ENCODE data around the gene ODF4.
"Not testable (repeated sequence)": the region's sequence is repeated elsewhere in the genome, so short reads cannot be mapped to it uniquely, and the experiment has no call there.

ODF4 gene

DNA sequence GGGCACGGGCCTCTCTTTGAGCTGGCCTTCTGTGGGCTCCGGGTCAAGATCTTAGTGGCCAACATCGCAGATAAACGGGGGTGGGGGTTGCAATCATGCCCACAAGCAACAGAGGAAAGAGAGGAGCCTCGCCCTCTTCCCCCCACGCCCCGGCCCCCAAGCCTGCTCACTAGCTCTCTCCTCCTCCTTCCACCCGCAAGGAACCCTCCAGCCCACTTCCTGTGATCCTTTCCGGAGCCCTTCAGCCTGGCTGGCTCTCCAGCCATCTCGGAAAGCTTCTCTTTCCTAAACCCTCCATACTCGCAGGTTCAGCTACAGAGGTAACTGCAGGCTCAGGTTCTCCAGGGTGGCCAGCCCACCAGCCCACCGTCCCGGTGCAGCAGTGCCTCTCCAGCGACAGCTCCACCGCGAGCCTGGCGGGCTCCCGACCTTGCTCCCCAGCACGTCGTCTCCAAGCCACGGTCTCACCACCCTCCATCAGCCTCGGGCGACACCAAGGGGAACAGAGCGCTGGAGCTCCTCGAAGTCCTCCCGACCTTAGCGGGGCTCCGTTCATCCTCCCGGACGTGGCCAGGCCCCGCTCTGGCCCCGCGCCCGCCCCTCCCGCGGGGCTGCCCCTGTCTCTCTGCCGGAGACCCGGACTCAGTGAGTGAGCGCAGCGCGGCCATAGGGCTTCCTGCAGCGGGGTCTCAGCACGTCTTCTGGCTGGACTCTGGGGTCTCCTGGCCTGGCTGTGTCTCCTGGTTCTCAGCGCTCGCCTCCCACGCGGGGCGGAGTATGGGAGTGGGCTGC is 12.9 kb upstream of the ODF4 start:
- no peak for DNase-seq

DNA sequence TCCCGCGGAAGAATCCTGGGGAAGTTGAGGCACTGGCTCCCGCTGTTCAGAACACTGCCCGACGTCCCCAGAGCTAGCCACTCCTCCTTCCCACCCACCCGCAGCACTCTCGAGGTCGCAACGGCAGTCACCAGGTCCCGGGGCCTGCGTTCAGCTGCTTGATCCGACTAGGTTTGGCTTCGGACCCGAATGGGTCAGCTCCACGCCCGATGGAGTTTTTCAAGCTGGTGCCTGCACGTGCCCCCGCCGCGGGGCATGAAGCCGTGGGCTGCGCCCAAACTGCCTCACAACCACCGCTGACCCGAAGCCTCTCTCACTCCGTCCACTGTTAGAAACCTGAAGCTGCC is 12.4 kb upstream of the ODF4 start:
- no peak for DNase-seq

DNA sequence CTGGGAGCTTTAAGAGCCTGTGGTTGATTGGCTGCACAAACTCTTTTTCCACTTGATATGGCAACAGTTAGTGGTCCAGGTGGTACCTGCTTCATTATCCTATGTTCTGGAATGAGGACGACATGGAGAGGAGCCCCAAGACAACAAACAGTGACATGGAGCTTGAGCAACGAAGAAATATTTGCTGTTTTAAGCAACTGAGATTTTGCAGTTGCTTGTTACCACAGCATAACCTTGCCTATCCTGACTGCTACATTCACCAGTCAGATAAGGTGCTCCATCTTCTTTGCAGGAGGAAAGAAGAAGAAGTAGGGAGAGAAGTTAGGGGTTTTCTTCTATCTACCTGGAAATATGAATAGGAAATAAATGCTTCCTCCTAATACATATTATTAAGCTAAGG is 7.5 kb upstream of the ODF4 start:
- no peak for DNase-seq

DNA sequence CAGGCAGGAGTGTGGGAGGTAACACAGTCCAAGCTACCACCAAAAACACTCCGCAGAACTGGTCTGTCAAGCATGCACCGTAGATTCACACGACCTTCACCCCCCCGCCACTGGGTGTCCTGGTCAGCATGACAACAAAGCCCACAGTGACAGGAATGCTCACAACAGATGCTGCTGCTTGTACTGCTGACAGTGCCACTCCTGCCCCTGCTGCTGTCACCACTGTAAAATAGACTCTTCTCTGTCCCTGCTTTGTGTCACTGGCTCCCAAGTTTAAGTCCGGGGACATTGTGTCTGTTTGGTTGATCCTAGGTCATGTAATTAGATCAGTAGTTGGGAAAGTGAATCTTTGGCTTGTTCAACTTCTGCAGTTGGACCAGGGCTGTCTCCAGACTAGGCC is 7.0 kb upstream of the ODF4 start:
- no peak for DNase-seq

DNA sequence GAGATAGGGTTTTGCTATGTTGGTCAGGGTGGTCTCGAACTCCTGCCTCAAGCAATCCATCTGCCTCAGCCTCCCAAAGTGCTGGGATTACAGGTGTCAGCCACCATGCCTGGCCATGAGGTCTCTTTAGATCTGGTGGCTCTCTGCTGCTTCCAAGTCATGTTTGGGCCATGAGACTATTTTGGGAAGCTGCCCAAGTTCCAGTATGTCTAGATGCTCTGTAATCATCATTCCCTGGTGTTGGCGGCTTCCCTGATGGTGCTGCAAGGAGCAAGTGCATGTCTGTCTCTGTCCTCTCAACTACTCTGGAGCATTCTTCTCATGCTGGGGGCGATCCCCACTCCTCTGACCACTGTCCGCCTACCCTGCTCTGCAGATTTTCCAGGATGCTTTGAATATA is 6.4 kb upstream of the ODF4 start:
- no peak for DNase-seq

DNA sequence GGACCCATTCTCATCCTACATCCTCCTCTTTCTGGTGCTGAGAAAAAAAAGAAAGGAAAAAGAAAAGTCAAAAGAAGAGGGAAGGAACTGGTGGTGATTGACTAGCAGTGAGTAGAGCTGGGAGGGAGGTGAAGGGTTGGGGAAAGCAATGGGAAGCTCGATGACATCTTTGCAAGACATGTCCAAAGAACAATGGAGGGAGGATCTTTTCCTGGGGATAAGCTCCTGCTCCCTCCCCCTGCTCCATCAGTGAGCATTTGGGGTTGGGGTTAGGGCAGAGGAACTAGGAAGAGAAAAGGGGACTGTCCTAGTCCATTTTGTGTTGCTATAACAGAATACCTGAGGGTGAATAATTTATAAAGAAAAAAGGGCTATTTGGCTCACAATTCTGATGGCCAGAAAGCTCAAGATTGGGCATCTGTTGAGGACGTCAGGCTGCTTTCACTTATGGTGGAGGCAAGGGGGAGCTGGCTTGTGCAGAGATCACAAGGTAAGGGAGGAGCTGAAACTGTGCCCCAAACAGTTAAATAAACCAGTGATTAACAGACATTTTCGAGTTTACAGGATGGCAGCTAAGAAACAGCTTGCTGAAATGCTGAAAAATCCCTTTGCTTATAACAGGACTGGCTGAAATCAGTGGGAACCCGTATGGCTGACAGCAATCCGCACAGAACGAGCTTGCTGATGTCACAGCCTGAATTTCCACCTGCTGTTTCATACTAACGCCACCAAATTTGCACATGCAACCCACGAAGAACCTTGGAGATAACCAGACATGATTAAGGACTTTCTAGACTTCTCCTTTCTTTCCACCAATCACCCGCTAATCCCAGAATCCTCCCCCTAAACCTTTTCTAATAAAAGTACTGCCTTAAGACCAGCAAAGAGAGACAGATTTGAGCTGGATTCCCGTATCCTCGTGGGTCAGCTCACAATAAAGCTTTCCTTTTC is 1.6 kb upstream of the ODF4 start:
- DNase-seq: no peak

DNA sequence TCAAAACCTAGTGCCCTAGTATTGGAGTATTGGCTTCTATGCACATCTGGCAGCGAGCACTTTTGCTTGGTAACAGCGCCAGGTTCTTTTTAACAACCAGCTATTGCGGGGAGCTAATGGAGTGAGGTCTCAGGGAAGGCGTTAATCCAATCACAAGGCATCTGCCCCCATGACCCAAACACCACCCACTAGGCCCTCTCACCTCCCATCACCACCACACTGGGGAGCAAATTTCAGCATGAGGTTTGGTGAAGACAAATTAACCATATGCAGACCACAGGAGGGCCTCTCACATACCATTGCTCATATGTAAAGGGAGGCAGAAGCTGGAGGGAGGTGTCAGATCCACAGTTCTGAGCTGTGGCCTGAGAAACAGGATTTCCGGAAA is 893 bp upstream of the ODF4 start:
- no peak for DNase-seq

DNA sequence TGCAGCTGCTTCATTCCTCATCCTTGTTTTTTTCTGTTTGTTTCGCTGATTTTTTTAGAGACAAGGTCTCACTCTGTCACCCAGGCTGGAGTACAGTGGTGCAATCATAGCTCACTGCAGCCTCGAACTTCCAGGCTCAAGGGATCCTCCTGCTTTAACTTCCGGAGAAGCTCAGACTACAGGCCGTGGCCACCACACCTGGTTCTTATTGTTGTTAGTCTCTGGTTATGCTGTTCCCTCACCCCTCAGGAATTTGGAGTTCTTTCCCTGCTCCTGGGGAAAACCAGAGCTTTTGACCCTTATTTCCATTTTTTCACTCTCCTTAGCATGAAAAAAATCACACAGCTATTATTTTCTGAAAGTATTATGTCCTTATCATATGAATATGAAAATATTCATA is 1.8 kb downstream of the ODF4 start:
- no peak for DNase-seq

DNA sequence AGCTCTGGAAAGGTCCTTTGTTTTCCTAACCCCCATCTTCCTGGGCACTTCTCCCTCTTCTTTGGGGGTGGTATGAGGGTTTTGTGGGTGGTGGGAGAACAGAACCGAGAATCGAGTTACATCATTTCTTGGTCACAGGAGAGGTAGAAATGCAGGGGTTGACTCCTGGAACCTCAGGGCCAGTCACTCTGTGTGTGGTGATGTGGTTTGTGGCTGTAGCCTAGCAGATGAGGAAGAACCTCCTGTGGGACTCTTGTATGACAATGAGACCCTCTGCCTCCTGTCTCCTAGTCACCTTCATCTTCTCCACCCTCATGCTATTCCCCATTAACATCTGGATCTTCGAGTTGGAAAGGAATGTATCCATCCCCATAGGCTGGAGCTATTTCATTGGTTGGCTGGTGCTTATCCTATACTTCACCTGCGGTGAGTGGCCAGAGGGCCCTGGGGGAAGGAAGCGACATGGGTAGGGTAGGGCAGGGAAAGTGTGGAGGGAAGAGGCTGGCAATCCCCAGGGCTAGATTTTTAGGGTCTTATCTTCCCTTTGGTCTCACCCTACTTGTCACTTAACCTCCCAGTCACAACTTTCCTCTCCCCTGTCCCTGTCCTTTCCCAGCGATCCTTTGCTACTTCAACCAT is 5.5 kb downstream of the ODF4 start:
- DNase-seq: no peak

DNA sequence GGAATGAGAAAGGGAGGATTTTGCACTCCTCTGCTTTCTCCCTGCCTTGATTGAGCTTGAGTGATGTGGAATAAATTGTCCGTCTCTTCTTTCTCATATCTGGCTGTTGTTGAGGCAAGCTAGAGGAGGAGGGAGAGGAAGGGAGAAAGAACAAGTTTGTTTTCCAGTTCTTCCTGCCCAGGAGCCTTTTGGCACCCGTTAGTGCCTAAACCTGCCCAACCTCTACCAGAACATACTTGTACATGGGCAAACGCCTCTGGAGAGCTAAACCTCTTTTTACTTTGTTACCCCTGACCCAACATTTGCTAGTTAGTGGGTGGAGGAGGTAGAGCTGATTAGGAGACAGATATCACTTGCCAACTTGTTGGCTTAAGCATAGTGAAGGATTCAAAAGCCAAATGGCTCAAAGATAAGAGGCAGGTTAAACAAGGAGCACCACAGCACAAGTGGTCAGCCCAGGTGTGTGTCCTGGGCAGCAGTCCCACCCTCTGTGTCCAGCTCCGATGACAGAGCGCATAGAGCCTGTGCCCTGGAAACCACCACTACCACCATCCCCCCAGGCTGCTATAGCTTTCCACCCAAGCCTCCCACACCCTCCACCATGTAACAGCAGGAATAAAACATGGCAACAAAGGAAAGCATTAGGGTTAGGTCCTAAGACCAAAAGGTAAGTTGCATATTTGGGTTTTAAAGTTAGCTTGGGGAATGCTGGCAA is 6.5 kb downstream of the ODF4 start:
- DNase-seq: no peak

DNA sequence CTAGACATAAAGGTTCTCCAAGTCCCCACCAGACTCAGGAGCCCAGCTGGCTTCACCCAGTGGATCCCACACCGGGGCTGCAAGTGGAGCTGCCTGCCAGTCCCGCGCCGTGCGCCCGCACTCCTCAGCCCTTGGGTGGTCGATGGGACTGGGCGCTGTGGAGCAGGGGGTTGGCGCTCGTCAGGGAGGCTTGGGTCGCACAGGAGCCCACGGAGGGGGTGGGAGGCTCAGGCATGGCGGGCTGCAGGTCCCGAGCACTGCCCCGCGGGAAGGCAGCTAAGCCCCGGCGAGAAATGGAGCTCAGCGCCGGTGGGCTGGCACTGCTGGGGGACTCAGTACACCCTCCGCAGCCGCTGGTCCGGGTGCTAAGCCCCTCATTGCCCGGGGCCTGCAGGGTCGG is 7.4 kb downstream of the ODF4 start:
- DNase-seq: not testable (repeated sequence)

DNA sequence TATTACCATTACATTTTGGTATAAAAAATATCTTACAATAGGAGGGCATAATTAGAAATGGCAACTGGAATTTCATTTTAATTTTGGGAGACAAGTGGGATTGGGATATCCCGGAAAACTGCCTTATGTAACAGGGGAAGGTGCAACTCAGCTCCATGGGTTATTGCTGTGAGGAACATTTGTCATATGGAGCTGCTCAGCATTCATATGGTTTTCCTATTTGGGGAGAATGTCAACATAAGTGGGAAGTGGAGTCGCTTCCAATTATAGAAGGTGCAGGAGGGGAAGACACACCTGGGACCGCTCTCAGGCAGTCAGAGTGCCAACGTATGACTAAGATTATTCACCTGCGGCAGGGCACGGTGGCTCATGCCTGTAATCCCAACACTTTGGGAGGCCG is 10.7 kb downstream of the ODF4 start:
- no peak for DNase-seq

DNA sequence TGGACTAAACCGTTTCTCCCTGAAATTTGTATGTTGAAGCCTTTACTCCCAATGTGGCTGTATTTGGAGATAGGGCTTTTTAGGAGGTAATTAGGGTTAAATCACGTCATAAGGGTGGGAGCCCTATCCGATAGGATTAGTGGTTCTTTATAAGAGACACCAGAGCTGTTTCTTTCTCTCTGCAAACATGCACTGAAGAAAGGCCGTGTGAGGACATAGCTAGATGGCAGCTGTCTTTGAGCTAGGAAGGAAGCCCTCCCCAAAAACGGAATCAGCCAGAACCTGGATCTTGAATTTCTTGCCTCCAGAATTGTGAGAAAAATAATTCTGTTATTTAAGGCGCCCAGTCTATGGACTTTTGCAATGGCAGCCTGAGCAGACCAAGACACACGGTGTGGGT is 14.1 kb downstream of the ODF4 start:
- no peak for DNase-seq

DNA sequence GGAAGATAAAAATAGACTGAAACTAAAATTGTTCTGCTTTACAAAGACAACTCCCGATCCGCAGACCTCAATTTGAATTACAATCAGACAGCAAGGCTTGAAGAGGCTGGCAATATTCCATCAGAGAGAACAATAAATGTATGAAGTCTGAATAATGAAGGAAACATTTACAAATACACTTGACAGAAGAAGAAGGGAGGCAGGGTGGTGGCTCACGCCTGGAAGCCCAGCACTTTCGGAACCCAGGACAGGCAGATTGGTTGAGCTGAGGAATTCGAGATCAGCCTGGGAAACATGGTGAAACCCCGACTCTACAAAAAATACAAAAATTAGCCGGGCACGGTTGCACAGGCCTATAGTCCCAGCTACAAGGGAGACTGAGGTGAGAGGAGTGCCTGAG is 14.6 kb downstream of the ODF4 start:
- DNase-seq: no peak

DNA sequence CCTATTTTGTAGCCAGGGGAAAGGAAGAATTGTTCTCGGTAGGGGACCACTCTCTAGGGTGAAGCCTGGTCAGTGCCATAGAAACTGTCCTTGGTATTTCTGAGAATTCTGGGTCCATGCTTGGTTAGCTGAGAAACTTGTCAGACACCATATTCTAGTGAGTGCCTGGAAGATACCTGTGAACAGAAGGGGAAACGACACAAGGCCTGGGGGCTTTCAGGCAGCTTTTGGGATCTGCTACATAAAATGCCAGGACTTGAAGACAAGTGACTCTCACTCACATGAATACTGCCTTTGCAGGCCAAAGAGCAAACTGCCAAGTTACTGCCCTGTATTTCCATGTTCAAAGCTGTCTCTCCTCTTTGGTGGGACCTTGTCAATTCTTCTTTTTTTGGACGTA is 18.3 kb downstream of the ODF4 start:
- DNase-seq: no peak

DNA sequence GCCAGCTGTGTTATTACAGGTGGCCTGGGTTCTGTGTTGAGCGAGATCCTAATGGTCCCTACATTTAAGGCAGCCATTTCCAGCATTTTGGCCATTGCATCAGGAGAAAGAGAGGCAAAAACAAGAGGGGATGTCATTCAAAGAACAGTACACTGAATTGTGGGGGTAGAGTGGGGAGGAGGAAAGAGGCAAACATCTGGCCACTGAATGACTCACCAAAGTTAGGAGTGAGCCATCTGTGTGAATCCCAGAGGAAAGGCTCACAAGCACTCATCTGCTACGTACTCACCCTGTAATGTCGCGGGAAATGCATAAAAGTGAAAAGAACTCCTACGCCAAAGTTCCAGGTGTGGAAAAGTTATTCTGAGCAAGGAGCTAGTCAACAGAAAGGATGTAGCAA is 20.1 kb downstream of the ODF4 start:
- no peak for DNase-seq

DNA sequence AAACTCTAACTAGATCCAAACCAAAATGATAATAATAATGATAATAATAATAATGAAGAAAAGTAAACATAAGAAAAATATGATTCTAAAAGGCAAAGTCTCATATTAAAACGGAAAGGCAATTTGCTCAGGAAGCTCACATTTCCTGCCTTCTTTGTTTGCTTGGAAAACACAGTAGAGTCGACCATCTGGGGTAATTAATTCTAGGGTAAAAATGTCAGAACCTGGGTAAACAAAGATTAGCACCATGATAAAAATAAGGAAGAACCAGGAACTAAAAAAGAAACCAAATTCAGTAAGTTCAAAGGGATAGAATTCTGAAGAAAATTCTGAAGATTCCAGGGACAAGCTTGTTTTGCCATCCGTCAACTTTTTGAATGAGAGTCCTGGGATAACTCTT is 20.6 kb downstream of the ODF4 start:
- no peak for DNase-seq

DNA sequence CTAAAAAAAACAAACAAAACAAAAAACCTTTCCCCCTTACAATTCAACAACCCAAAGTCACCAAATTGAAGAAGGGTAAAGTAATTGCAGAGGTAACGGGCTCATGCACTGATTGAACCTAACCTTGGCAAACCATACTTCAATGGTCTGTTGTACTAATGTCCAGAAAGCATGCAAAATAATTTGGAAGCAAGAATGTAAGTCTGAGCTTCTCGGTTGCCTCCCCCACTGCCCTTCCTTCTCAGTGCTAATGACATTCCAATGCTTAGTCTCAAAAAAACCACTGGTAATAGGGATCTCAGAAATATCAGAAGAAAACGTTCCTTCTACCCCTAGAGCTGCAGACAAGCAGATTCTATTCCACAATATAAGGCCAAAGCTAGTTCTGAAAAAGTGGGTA is 21.1 kb downstream of the ODF4 start:
- DNase-seq: no peak

DNA sequence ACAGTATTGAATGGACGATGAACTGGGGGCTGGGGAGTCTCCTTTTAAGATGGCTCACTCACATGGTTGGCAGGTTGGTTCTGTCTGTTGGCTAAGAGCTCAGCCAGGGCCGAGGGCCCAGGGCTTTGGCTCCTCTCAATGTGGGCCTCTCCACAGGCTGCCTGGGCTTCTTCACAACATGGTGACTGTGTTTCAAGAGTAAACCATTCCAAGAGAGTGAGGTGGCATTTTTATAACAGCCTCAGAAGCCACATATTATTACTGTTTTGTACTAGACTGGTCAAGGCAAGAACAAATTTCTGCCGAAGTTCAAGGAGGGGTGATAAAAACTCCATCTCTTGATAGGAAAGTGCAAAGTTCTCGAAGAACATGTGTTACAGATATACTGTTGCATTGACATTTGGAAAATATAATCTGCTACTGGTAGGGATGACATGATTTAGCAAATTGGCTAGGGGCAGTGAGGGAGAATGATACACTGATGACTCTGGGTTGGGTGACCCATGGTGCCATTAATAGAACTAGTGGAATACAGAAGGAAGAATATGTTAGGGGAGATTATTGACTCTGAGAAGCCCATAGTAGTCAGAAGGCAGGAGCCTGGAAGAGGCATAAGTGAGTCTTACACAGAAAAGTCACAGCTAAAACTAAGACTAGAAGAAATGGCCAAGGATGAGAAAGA is 23.2 kb downstream of the ODF4 start:
- DNase-seq: no peak

DNA sequence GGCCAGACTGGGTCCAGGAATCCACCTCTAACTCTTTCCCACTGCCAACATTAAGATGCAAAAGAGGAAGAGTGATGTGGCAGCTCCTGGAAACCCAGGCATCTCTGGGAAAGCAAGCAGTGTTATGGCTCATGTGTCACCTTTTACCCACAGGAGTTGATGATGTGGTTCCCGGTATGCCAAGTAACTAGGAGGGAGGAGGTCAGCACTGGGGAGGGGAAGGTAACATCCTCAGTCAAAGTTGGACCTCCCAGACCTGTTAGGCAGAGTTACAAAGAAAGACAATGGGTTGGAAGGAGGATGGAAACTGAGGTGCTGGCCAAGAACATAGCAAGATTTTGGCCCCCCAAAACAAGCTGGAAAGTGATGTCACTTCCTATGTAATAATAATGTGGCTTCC is 25.5 kb downstream of the ODF4 start:
- no peak for DNase-seq

DNA sequence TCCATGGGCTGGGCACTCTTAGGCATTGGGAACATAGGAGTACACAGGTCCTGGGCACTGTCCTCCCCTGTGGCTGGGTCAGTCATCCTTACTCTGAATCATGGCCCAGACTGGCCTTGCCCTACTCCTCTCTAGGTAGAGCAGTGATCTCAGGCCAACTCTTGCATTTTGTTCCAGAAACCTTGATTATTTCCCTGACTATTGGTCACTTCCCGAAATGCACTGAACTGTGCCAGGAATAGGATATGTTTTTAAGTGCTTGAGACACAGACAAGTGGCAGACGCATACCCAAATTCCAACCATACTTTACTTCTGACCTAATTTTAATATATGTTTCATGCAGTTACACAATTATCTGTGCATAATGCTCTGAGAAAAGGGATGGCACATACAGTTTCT is 26.6 kb downstream of the ODF4 start:
- DNase-seq: no peak

DNA sequence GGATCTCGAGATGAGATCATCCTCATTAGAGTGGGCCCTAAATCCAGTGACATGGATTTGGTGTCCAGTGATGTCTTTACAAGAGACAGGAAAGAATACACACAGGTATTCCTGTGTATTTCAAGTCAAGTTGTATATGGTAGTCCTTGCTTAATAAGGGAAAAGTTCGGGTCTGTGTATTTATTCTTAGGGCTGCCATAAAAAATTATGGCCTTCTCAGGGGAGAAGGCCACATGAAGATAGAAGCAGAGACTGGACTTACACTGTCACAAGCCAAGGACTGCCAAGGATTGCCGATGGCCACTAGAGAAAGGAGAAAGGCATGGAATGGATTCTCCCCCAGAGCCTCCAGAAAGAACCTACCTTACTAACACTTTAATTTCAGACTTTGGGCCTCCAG is 28.6 kb downstream of the ODF4 start:
- no peak for DNase-seq

DNA sequence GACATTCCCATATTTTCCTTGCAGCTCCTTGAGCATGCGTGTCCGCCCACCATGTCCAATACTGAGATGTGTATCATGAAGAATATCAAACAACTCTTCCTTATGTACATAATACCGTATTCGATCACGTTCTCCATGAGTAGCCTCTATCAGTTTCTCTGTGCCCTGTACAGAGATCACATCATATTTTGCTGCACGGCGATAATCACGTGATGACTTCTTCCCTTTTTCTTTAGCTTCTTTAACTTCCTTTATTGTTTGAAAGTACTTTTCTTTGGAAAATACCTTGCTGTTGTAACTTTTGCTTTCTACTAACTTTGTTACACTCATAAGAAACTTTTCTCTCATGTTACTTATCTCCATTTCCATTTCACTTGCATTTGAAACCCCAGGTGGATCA is 30.3 kb downstream of the ODF4 start:
- no peak for DNase-seq
